Smooth muscle cell (in vitro differentiated cells): ENCODE results near the gene ZNF654. TPM values are rescaled to one million over a fixed set of nuclear protein-coding genes. Genes with fewer than 3 reads are reported as not detected.

Source experiments
- DNase-seq: peaks from one replicate; lab custom pipeline; 2025; ENCODE audit not compliant: unreplicated experiment; lab: John Stamatoyannopoulos, UW
- H2AFZ ChIP-seq: fragments of 200-600 bp; sonication (generic); 2 replicates; pipeline ENCODE4 v1.6.0; 2016; ENCODE audit warnings: antibody characterized with exemption, low read depth, mild to moderate bottlenecking
- H3F3A ChIP-seq: fragments of 200-600 bp; sonication (generic); 2 replicates; pipeline ENCODE4 v1.6.0; 2017; ENCODE audit warnings: antibody characterized with exemption, low read depth
- H3K27ac ChIP-seq: fragments of 200-600 bp; sonication (generic); 2 replicates; pipeline ENCODE4 v1.5.1; 2016; ENCODE audit warnings: low read depth, mild to moderate bottlenecking
- H3K27me3 ChIP-seq: fragments of 200-600 bp; sonication (generic); 2 replicates; pipeline ENCODE4 v1.6.1; 2016; ENCODE audit warnings: low read depth, mild to moderate bottlenecking
- H3K36me3 ChIP-seq: fragments of 200-600 bp; sonication (generic); 2 replicates; pipeline ENCODE4 v1.5.1; 2016; ENCODE audit warnings: low read depth
- H3K4me1 ChIP-seq: fragments of 200-600 bp; sonication (generic); 2 replicates; pipeline ENCODE4 v1.5.1; 2016; ENCODE audit warnings: low read depth
- H3K4me2 ChIP-seq: fragments of 200-600 bp; sonication (generic); 2 replicates; pipeline ENCODE4 v1.6.0; 2016; ENCODE audit warnings: mild to moderate bottlenecking
- H3K4me3 ChIP-seq: fragments of 200-600 bp; sonication (generic); 2 replicates; pipeline ENCODE4 v1.5.1; 2016; ENCODE audit warnings: mild to moderate bottlenecking
- H3K79me2 ChIP-seq: fragments of 200-600 bp; sonication (generic); 2 replicates; pipeline ENCODE4 v1.6.0; 2016; ENCODE audit warnings: low read depth, mild to moderate bottlenecking
- H3K9ac ChIP-seq: fragments of 200-600 bp; sonication (generic); 2 replicates; pipeline ENCODE4 v1.6.0; 2016; ENCODE audit warnings: low read depth
- H3K9me3 ChIP-seq: fragments of 200-600 bp; sonication (generic); replicated peaks from 2 replicates; pipeline ENCODE4 v1.5.1; 2016; ENCODE audit warnings: low read depth
- H4K20me1 ChIP-seq: fragments of 200-600 bp; sonication (generic); 2 replicates; pipeline ENCODE4 v1.6.0; 2016; ENCODE audit warnings: low read depth
- CTCF ChIP-seq: fragments of 200-600 bp; sonication (generic); IDR thresholded peaks from 2 replicates; pipeline ENCODE4 v1.5.1; 2017; ENCODE audit warnings: borderline replicate concordance, mild to moderate bottlenecking, antibody characterized with exemption; ENCODE audit not compliant: insufficient read depth, poor library complexity, severe bottlenecking
- WGBS: methylation state at CpG from one replicate; pipeline ENCODE4 v1.1.7; 2016; ENCODE audit warnings: low lambda C conversion rate; 5-methylcytosine and 5-hydroxymethylcytosine counted together
- polyA plus RNA-seq: library from polyadenylated mRNA; unstranded; fragments of >200 nt; fragmentation: Nextera tagmentation; extraction: Ambion mirVana; gene quantifications from 2 replicates; pipeline ENCODE4 v1.2.1, GENCODE V29; 2016
- total RNA-seq: library from RNA; depleted of rRNA; stranded (reverse); fragments of >200 nt; gene quantifications from 2 replicates; pipeline ENCODE4 v1.2.3, GENCODE V29; 2014

The ZNF654 gene
- total and polyA plus RNA-seq, 2 experiments from 2014 or later = 4.9 to 21.2 TPM

GRCh38 chr3:88075497-88075896 lies 16.4 kb downstream of the ZNF654 start:
- Histone ChIP-seq H3K79me2 (peaks cover 96% of the 10 kb centered on the region), H2AFZ (no peak overlapping the region), H3K4me3 (no peak overlapping the region), H3K9me3 (no peaks in the 10 kb centered on the region), H3K9ac (no peak overlapping the region), H4K20me1 (peaks cover 94% of the 10 kb centered on the region), H3K4me1 (no peaks in the 10 kb centered on the region), H3K27me3 (no peaks in the 10 kb centered on the region), H3K27ac (no peak overlapping the region), H3K4me2 (no peak overlapping the region), H3K36me3 (no peaks in the 10 kb centered on the region), H3F3A (no peaks in the 10 kb centered on the region)
- no peak for TF ChIP-seq CTCF
- no peak for DNase-seq
- WGBS = 78% methylated on average over 2 of the region's 2 CpGs

GRCh38 chr3:88076712-88077111 lies 17.7 kb downstream of the ZNF654 start:
- H3K79me2 ChIP-seq = peaks cover 99% of the 10 kb centered on the region
- peaks cover 2% of the 10 kb centered on the region for H3K36me3 ChIP-seq
- H3K27me3 ChIP-seq = no peaks in the 10 kb centered on the region
- H3K4me1 ChIP-seq = no peaks in the 10 kb centered on the region
- H3F3A ChIP-seq = no peaks in the 10 kb centered on the region
- no peak for DNase-seq
- WGBS = 97% methylated on average over 1 of the region's 1 CpG
- H3K27ac ChIP-seq = no peak overlapping the region
- no peak for TF ChIP-seq CTCF
- peaks cover 94% of the 10 kb centered on the region for H4K20me1 ChIP-seq
- no peaks in the 10 kb centered on the region for H3K9me3 ChIP-seq
- no peak overlapping the region for H2AFZ ChIP-seq
- H3K4me2 ChIP-seq = no peak overlapping the region
- no peak overlapping the region for H3K4me3 ChIP-seq
- no peak overlapping the region for H3K9ac ChIP-seq

- Histone ChIP-seq H4K20me1 (peaks cover 94% of the 10 kb centered on the region), H3K4me1 (no peaks in the 10 kb centered on the region), H3K4me2 (no peak overlapping the region), H2AFZ (no peak overlapping the region), H3K4me3 (no peak overlapping the region), H3F3A (no peaks in the 10 kb centered on the region), H3K36me3 (peaks cover 4% of the 10 kb centered on the region), H3K9me3 (no peaks in the 10 kb centered on the region), H3K27ac (no peak overlapping the region), H3K79me2 (peaks cover 97% of the 10 kb centered on the region), H3K27me3 (no peaks in the 10 kb centered on the region), H3K9ac (no peak overlapping the region)
- no peak for DNase-seq
- no peak for TF ChIP-seq CTCF
- WGBS = over 99% methylated on average over 3 of the region's 3 CpGs
Measured at GRCh38 chr3:88078932-88079331, 19.9 kb downstream of the ZNF654 start.

- no peaks in the 10 kb centered on the region for H3K27me3 ChIP-seq
- WGBS = 94% methylated on average over 2 of the region's 2 CpGs
Measured at GRCh38 chr3:88082854-88083253, 23.8 kb downstream of the ZNF654 start.

More at GRCh38 chr3:88082854-88083253, 23.8 kb downstream of the ZNF654 start:
- DNase-seq = no peak
- H3K9ac ChIP-seq = no peak overlapping the region
- peaks cover 81% of the 10 kb centered on the region for H3K79me2 ChIP-seq
- H3F3A ChIP-seq = no peaks in the 10 kb centered on the region
- H3K36me3 ChIP-seq = peaks cover 15% of the 10 kb centered on the region
- H3K9me3 ChIP-seq = no peaks in the 10 kb centered on the region
- H3K4me2 ChIP-seq = no peak overlapping the region
- no peak overlapping the region for H3K27ac ChIP-seq
- no peaks in the 10 kb centered on the region for H3K4me1 ChIP-seq
- TF ChIP-seq CTCF = no peak
- H4K20me1 ChIP-seq = peaks cover 81% of the 10 kb centered on the region
- no peak overlapping the region for H2AFZ ChIP-seq
- H3K4me3 ChIP-seq = no peak overlapping the region
